Activated T-cell treated with anti-CD3 and anti-CD28 coated beads, Interleukin-2, amount 50 U/mL, for 72 hours (primary cell): ENCODE measurements around the gene GSTM4. TPM values are rescaled to one million over a fixed set of nuclear protein-coding genes. Genes with fewer than 3 reads are reported as not detected.
"Not testable (repeated sequence)": the region's sequence is repeated elsewhere in the genome, so short reads cannot be mapped to it uniquely, and the experiment has no call there.

ENCODE experiments used
- ATAC-seq, 2 donors: fragments of 150-1000 bp; cut with Tn5 transposase; replicated peaks in 1 of 2; 2 replicates each; pipeline ENCODE4 v1.10.0; 2021; ENCODE audit warnings: moderate library complexity in 2 of 2, mild to moderate bottlenecking in 1 of 2
- DNase-seq, 2 donors: peaks; one replicate each; pipeline ENCODE4 v3.0.0; 2021 to 2022; ENCODE audit warnings: mixed read lengths in 1 of 2
- H3K27ac Mint-ChIP-seq: one replicate; pipeline ENCODE4 v1.8.0; 2022; ENCODE audit warnings: mild to moderate bottlenecking, moderate library complexity, mixed read lengths
- H3K27me3 Mint-ChIP-seq: one replicate; pipeline ENCODE4 v1.8.0; 2022; ENCODE audit warnings: low read depth, mixed read lengths
- H3K36me3 Mint-ChIP-seq, 2 donors: one replicate each; pipeline ENCODE4 v1.8.0; 2022; ENCODE audit warnings: mixed read lengths in 2 of 2, mild to moderate bottlenecking in 1 of 2; ENCODE audit not compliant: insufficient read depth in 2 of 2
- H3K4me1 Mint-ChIP-seq: one replicate; pipeline ENCODE4 v1.8.0; 2022; ENCODE audit warnings: low read depth, mixed read lengths
- H3K4me3 Mint-ChIP-seq, 2 donors: one replicate each; pipeline ENCODE4 v1.8.0; 2022; ENCODE audit warnings: mild to moderate bottlenecking in 2 of 2, mixed read lengths in 2 of 2, moderate library complexity in 2 of 2
- H3K9me3 Mint-ChIP-seq, 2 donors: one replicate each; pipeline ENCODE4 v1.8.0; 2022; ENCODE audit warnings: mixed read lengths in 2 of 2
- total RNA-seq, 2 donors: library from RNA; stranded (reverse); gene quantifications; one replicate each; pipeline ENCODE4 v1.2.3, GENCODE V29; 2022

GSTM4 gene
- total RNA-seq, 2 donors from 2014 or later: 23.5 to 31.1 TPM

GRCh38 chr1:109654519-109654918, 1.4 kb upstream of the GSTM4 start:
- Mint-ChIP-seq H3K4me1 (peaks cover 17% of the 10 kb centered on the region), H3K9me3 (no peaks in the 10 kb centered on the region), H3K36me3 (no peaks in the 10 kb centered on the region), H3K27me3 (peaks cover 16% of the 10 kb centered on the region), H3K27ac (no peak overlapping the region), H3K4me3 (peak overlapping the region in 1 of 2 donors; percentile 21)
- no peak for DNase-seq
- ATAC-seq: no peak

GRCh38 chr1:109657395-109657794, 1.5 kb downstream of the GSTM4 start:
- Mint-ChIP-seq H3K4me3 (peak overlapping the region in 1 of 2 donors; percentile 31), H3K27me3 (peaks cover 16% of the 10 kb centered on the region), H3K9me3 (no peaks in the 10 kb centered on the region), H3K36me3 (no peaks in the 10 kb centered on the region), H3K27ac (no peak overlapping the region), H3K4me1 (peaks cover 17% of the 10 kb centered on the region)
- ATAC-seq (no peak), DNase-seq (no peak)

- Mint-ChIP-seq H3K4me1 (peaks cover 17% of the 10 kb centered on the region), H3K4me3 (no peak overlapping the region), H3K36me3 (no peaks in the 10 kb centered on the region), H3K27me3 (peaks cover 16% of the 10 kb centered on the region), H3K27ac (no peak overlapping the region), H3K9me3 (no peaks in the 10 kb centered on the region)
- DNase-seq (no peak), ATAC-seq (no peak)
Measured at GRCh38 chr1:109657970-109658369, 2.1 kb downstream of the GSTM4 start.

GRCh38 chr1:109658533-109659042, 2.7 kb downstream of the GSTM4 start:
- no peak for ATAC-seq
- Mint-ChIP-seq H3K27me3 (peaks cover 10% of the 10 kb centered on the region), H3K9me3 (no peaks in the 10 kb centered on the region), H3K4me3 (no peak overlapping the region), H3K36me3 (no peaks in the 10 kb centered on the region), H3K27ac (no peak overlapping the region), H3K4me1 (peaks cover 17% of the 10 kb centered on the region)
- no peak for DNase-seq

- no peak overlapping the region for H3K4me3 Mint-ChIP-seq
- H3K27ac Mint-ChIP-seq: no peak overlapping the region
- ATAC-seq: no peak
Measured at GRCh38 chr1:109659145-109659544, 3.2 kb downstream of the GSTM4 start.

GRCh38 chr1:109659997-109660690, 4.2 kb downstream of the GSTM4 start:
- Mint-ChIP-seq H3K27me3 (no peaks in the 10 kb centered on the region), H3K36me3 (no peaks in the 10 kb centered on the region), H3K4me3 (no peak overlapping the region), H3K4me1 (peaks cover 11% of the 10 kb centered on the region), H3K9me3 (no peaks in the 10 kb centered on the region), H3K27ac (no peak overlapping the region)
- ATAC-seq (no peak), DNase-seq (no peak)

More at GRCh38 chr1:109659145-109659544, 3.2 kb downstream of the GSTM4 start:
- Mint-ChIP-seq H3K9me3 (no peaks in the 10 kb centered on the region), H3K36me3 (no peaks in the 10 kb centered on the region), H3K27me3 (peaks cover 8% of the 10 kb centered on the region), H3K4me1 (peaks cover 17% of the 10 kb centered on the region)
- DNase-seq: no peak

- not testable (repeated sequence) for H3K4me1 Mint-ChIP-seq, H3K36me3 Mint-ChIP-seq, ATAC-seq, DNase-seq, H3K27me3 Mint-ChIP-seq, H3K9me3 Mint-ChIP-seq, H3K4me3 Mint-ChIP-seq, H3K27ac Mint-ChIP-seq
Measured at GRCh38 chr1:109660691-109661026, 4.8 kb downstream of the GSTM4 start.

- Mint-ChIP-seq H3K9me3 (no peaks in the 10 kb centered on the region), H3K36me3 (no peaks in the 10 kb centered on the region), H3K27me3 (no peaks in the 10 kb centered on the region), H3K4me1 (peaks cover 4% of the 10 kb centered on the region), H3K4me3 (no peak overlapping the region), H3K27ac (no peak overlapping the region)
- ATAC-seq: no peak
- DNase-seq: no peak
Measured at GRCh38 chr1:109661391-109661790, 5.5 kb downstream of the GSTM4 start.

GRCh38 chr1:109664671-109665070, 8.8 kb downstream of the GSTM4 start:
- H3K4me3 Mint-ChIP-seq: no peak overlapping the region
- no peaks in the 10 kb centered on the region for H3K27me3 Mint-ChIP-seq
- H3K36me3 Mint-ChIP-seq: no peaks in the 10 kb centered on the region
- H3K9me3 Mint-ChIP-seq: no peaks in the 10 kb centered on the region
- ATAC-seq: no peak
- H3K27ac Mint-ChIP-seq: no peak overlapping the region
- peaks cover 19% of the 10 kb centered on the region for H3K4me1 Mint-ChIP-seq
- no peak for DNase-seq

- ATAC-seq: peak; percentile 99
- Mint-ChIP-seq H3K36me3 (peaks cover 0 to 3% of the 10 kb centered on the region in 2 donors), H3K27me3 (no peaks in the 10 kb centered on the region), H3K9me3 (no peaks in the 10 kb centered on the region), H3K4me1 (peaks cover 20% of the 10 kb centered on the region), H3K4me3 (peak within 1 kb of the TSS; percentile 78 to 86), H3K27ac (no peak within 1 kb of the TSS)
- DNase-seq: peak; percentile 83 to 90
Measured at GRCh38 chr1:109667452-109668122, 11.7 kb downstream of the GSTM4 start, which contains the start of gene GSTM2. Gene GSTM2 (plus strand): TSS chr1:109668057. CDS start chr1:109668116, 59 bp downstream.

- DNase-seq (no peak), ATAC-seq (peak; percentile 3 to 47)
- peaks cover 0 to 3% of the 10 kb centered on the region in 2 donors for H3K36me3 Mint-ChIP-seq
- H3K4me1 Mint-ChIP-seq: peaks cover 20% of the 10 kb centered on the region
- peak overlapping the region; percentile 78 to 86 for H3K4me3 Mint-ChIP-seq
- H3K9me3 Mint-ChIP-seq: no peaks in the 10 kb centered on the region
- H3K27me3 Mint-ChIP-seq: no peaks in the 10 kb centered on the region
- H3K27ac Mint-ChIP-seq: no peak overlapping the region
Measured at GRCh38 chr1:109668123-109668775, 12.3 kb downstream of the GSTM4 start.

GRCh38 chr1:109669246-109669948, 13.5 kb downstream of the GSTM4 start:
- no peaks in the 10 kb centered on the region for H3K9me3 Mint-ChIP-seq
- no peaks in the 10 kb centered on the region for H3K27me3 Mint-ChIP-seq
- peaks cover 0 to 3% of the 10 kb centered on the region in 2 donors for H3K36me3 Mint-ChIP-seq
- peak overlapping the region; percentile 2 for H3K27ac Mint-ChIP-seq
- H3K4me1 Mint-ChIP-seq: peaks cover 20% of the 10 kb centered on the region
- DNase-seq (peak in 1 of 2 donors; percentile 33), ATAC-seq (no peak)
- peak overlapping the region; percentile 64 to 77 for H3K4me3 Mint-ChIP-seq

GRCh38 chr1:109669949-109670302, 14.0 kb downstream of the GSTM4 start:
- H3K27me3 Mint-ChIP-seq, H3K36me3 Mint-ChIP-seq, H3K9me3 Mint-ChIP-seq, ATAC-seq, H3K27ac Mint-ChIP-seq, DNase-seq: not testable (repeated sequence)
- Mint-ChIP-seq H3K4me3 (peak overlapping the region; percentile 64 to 77), H3K4me1 (peaks cover 20% of the 10 kb centered on the region)
